Astrocyte of the spinal cord (primary cell): ENCODE data around the gene ARHGAP23.
"Not testable (repeated sequence)": the region's sequence is repeated elsewhere in the genome, so short reads cannot be mapped to it uniquely, and the experiment has no call there.

Experiments used
- DNase-seq: peaks from one replicate; pipeline ENCODE4 v3.0.0; 2011; ENCODE audit warnings: low read depth, low spot score
- H3K4me3 ChIP-seq: 2 replicates; pipeline ENCODE4 v1.5.1; 2011; ENCODE audit warnings: low read depth, mild to moderate bottlenecking, low read length, moderate library complexity
- in situ Hi-C: cut with HindIII; loops from 2 replicates; pipeline ENCODE4 v1.10.0; 2017; ENCODE audit warnings: low sequenced_read_pairs
- TF ChIP-seq, protein P1 (sequence below): IDR thresholded peaks from 2 replicates; pipeline ENCODE4 v1.5.1; 2012; ENCODE audit warnings: low read depth, mild to moderate bottlenecking, low read length, inconsistent platforms

The ARHGAP23 gene

DNA sequence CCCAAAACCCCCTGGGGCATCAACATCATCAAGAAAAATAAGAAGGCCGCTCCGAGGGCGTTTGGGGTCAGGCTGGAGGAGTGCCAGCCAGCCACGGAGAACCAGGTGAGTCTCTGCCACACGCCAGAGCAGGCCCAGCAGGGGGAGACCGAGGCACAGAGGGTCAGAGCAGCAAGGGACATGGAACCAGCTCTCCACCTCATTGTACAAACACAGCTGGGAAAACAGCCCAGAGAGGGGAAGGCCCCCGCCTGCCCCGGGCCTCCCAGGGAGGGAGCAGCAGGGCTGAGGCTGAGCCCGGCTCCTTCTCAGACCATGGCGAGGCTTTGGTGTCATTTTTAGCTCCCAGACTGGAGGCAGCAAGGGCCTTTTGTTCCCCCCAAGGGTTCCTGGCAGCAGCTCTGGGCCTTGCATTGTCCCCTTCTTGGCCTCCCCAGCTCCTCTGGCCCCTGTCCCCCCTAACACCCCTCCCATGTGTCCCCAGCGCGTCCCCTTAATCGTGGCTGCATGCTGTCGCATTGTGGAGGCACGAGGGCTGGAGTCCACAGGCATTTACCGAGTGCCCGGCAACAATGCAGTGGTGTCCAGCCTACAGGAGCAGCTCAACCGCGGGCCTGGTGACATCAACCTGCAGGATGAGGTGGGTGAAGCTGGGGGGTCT, 53.9 kb downstream of the ARHGAP23 start:
- H3K4me3 ChIP-seq, in situ Hi-C loops: not testable (repeated sequence)
- DNase-seq: peak; percentile 51
- TF ChIP-seq, protein P1, sequence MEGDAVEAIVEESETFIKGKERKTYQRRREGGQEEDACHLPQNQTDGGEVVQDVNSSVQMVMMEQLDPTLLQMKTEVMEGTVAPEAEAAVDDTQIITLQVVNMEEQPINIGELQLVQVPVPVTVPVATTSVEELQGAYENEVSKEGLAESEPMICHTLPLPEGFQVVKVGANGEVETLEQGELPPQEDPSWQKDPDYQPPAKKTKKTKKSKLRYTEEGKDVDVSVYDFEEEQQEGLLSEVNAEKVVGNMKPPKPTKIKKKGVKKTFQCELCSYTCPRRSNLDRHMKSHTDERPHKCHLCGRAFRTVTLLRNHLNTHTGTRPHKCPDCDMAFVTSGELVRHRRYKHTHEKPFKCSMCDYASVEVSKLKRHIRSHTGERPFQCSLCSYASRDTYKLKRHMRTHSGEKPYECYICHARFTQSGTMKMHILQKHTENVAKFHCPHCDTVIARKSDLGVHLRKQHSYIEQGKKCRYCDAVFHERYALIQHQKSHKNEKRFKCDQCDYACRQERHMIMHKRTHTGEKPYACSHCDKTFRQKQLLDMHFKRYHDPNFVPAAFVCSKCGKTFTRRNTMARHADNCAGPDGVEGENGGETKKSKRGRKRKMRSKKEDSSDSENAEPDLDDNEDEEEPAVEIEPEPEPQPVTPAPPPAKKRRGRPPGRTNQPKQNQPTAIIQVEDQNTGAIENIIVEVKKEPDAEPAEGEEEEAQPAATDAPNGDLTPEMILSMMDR: peak; percentile 23

- in situ Hi-C loops, DNase-seq, H3K4me3 ChIP-seq: not testable (repeated sequence)
Observed at GRCh38 chr17:38482700-38483043, 54.4 kb downstream of the ARHGAP23 start.

DNA sequence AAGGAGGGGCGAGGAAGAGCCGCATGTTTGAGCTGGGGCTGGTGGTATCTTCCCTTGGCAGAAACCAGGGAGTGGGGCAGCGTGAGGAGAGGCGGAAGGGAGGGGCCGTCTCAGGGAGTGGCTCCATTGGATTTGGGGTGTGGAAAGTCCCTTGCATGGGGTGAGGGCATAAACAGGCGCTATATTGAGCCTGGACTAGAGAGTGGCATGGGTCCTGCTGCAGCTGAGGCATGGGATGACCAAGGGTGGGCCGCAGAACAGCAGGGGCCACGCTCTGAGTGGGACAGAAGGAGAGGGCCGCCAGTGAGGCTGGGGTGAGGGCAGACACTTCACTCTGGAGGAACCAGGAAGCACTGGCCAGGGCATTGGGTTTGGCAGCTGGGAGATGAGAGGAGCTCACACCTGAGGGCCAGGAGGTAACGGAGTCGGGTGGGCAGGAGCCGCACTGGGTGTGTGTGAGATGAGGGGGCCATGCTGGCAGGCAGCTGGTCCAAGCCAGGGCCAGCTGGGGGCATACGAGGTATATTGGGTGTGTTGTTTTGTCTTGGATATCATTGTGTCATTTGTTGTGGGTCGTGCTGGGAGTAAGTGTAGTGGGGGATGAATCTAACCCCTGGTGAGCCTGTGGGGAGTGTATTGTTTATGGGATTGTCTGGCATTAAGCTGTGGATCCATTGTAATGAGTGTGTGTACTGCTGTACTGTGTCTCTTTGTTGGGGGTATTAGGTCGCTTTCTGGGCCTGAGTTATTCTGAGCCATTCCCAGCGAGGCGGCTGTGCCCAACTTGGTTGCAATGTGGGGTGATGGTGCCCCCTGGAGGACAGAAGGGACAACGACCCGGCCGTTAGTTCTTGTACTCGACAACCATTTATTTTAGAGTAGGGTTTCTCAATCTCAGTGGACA, 56.2 kb downstream of the ARHGAP23 start:
- TF ChIP-seq, protein P1: peak; percentile 77
- H3K4me3 ChIP-seq, in situ Hi-C loops: not testable (repeated sequence)
- DNase-seq: peak; percentile 56

DNA sequence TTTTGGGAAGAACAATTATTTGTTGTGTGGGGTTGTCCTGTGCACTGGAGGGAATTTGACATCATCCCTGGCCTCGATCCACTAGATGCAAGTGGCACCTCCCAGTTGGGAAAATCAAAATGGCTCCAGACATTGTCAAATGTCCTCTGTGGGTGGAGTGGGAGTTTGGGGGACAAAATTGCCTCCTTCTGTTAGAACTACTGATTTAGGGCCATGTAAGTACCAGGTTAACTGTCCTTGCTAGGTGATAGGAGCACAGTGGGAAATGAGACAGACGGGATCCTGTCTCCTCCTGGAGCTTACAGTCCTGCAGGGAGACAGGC, 56.8 kb downstream of the ARHGAP23 start:
- in situ Hi-C loops: no loop called here
- no peak for DNase-seq
- no peak overlapping the region for H3K4me3 ChIP-seq
- TF ChIP-seq, protein P1: no peak

DNA sequence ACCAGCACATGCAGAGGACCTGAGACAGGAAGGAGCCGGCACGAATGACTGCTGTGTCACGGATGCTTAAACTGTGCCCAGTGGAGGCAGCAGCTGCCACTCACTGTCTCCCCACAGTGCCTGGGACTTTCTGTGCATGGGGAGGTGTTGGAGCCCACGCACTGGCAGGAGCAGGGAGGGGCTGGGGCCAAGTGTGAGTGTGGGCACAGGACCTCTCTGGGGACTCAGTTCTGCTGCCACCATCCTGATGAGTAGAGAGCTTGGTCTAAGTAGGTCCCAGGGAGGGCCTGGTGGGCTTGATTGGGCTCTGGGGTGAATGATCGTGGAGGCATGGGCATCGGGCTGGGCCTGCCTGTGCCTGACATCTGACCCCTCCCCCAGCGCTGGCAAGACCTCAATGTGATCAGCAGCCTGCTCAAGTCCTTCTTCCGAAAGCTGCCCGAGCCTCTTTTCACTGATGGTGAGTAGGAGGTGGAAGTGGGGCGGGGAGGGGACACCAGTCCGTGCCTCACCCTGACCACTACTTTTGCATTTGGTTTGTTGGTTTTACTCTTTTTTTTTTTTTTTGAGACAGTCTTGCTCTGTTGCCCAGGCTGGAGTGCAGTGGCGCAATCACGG, 57.5 kb downstream of the ARHGAP23 start:
- DNase-seq, H3K4me3 ChIP-seq, in situ Hi-C loops: not testable (repeated sequence)

- in situ Hi-C loops, DNase-seq, H3K4me3 ChIP-seq: not testable (repeated sequence)
Observed at GRCh38 chr17:38489774-38490173, 61.5 kb downstream of the ARHGAP23 start.

GRCh38 chr17:38491346-38492066, 63.2 kb downstream of the ARHGAP23 start:
- DNase-seq, H3K4me3 ChIP-seq, in situ Hi-C loops: not testable (repeated sequence)

- peak; percentile 85 for DNase-seq
- H3K4me3 ChIP-seq, in situ Hi-C loops: not testable (repeated sequence)
- TF ChIP-seq, protein P1: peak; percentile 76
Observed at GRCh38 chr17:38492067-38493040, 64.1 kb downstream of the ARHGAP23 start.

DNA sequence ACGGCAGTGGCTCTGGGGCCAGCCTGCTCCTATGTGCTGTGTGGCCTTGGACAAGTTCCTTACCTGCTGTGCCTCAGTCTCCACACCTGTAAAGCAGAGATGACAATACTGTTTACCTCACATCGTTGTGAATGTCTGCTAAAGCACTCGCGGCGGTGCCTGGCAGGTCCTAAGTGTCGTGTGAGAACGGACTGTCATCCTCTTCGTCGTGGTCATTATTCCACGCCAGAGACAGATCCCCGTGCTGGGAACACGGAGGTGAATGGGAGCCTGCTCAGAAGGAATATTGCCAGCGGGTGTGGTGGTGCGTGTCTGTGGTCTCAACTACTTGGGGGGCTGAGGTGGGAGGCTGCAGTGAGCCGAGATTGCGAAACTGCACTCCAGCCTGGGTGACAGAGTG, 65.9 kb downstream of the ARHGAP23 start:
- H3K4me3 ChIP-seq, in situ Hi-C loops, DNase-seq: not testable (repeated sequence)

- DNase-seq, in situ Hi-C loops, H3K4me3 ChIP-seq: not testable (repeated sequence)
Observed at GRCh38 chr17:38497656-38498055, 69.4 kb downstream of the ARHGAP23 start.
